ENCODE data around the gene EML5. TPM values are rescaled to one million over a fixed set of nuclear protein-coding genes. Genes with fewer than 3 reads are reported as not detected.

Gene EML5
- total and polyA plus RNA-seq, 2 of the 13 experiments (the other 11 are each of a cell fraction or from before 2014, with no cell fraction given), result 0.11 TPM; not detected in 1

DNA sequence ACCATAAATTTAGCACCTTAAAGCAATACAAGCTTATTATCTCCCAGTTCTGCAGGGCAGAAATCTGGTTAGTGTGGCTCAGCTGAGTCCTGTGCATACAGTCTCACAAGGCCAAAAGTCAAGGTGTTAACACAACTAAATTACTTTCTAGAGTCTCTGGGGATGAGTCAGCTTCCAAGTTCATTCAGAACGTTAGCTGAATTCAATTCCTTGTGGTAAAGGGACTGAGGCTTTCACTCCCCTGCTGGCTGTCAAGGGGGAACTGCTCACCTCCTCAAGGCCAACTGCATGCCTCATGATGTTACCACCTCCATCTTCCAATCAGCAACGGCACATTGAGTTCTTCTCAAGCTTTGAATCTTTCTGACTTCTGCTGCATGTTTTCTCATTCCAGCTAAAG, 27.6 kb downstream of the EML5 start (continued):
- TF ChIP-seq, protein P1, sequence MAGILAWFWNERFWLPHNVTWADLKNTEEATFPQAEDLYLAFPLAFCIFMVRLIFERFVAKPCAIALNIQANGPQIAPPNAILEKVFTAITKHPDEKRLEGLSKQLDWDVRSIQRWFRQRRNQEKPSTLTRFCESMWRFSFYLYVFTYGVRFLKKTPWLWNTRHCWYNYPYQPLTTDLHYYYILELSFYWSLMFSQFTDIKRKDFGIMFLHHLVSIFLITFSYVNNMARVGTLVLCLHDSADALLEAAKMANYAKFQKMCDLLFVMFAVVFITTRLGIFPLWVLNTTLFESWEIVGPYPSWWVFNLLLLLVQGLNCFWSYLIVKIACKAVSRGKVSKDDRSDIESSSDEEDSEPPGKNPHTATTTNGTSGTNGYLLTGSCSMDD (CRISPR knock-in tag; IDR thresholded peaks at IDR 0.05), result no peak
- TF ChIP-seq TEAD2 (CRISPR knock-in tag; IDR thresholded peaks at IDR 0.05) (no peak), NPAS2 (CRISPR knock-in tag; IDR thresholded peaks at IDR 0.05; ENCODE audit: borderline replicate concordance) (no peak), SRSF1 (optimal IDR thresholded peaks at IDR 0.05; ENCODE audit: low read depth, low read length) (no peak), ZNF543 (CRISPR knock-in tag; IDR thresholded peaks at IDR 0.05) (no peak), NR2F6 (IDR thresholded peaks at IDR 0.05) (no peak), NR2F6 (CRISPR knock-in tag; IDR thresholded peaks at IDR 0.05) (no peak), KDM5B (CRISPR knock-in tag; IDR thresholded peaks at IDR 0.05; ENCODE audit: borderline replicate concordance) (no peak)
- TF ChIP-seq, protein P2, sequence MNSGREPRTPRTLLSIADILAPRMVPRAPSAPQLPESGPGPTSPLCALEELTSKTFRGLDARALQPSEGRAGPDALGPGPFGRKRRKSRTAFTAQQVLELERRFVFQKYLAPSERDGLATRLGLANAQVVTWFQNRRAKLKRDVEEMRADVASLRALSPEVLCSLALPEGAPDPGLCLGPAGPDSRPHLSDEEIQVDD (CRISPR knock-in tag; IDR thresholded peaks at IDR 0.05; ENCODE audit: borderline replicate concordance), result no peak
- TF ChIP-seq, protein P3, sequence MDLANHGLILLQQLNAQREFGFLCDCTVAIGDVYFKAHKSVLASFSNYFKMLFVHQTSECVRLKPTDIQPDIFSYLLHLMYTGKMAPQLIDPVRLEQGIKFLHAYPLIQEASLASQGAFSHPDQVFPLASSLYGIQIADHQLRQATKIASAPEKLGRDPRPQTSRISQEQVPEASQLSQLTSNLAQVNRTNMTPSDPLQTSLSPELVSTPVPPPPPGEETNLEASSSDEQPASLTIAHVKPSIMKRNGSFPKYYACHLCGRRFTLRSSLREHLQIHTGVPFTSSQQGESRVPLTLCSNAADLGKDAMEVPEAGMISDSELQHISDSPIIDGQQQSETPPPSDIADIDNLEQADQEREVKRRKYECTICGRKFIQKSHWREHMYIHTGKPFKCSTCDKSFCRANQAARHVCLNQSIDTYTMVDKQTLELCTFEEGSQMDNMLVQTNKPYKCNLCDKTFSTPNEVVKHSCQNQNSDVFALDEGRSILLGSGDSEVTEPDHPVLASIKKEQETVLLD (CRISPR knock-in tag; IDR thresholded peaks at IDR 0.05; ENCODE audit: low read depth), result no peak
- TF ChIP-seq, protein P4, sequence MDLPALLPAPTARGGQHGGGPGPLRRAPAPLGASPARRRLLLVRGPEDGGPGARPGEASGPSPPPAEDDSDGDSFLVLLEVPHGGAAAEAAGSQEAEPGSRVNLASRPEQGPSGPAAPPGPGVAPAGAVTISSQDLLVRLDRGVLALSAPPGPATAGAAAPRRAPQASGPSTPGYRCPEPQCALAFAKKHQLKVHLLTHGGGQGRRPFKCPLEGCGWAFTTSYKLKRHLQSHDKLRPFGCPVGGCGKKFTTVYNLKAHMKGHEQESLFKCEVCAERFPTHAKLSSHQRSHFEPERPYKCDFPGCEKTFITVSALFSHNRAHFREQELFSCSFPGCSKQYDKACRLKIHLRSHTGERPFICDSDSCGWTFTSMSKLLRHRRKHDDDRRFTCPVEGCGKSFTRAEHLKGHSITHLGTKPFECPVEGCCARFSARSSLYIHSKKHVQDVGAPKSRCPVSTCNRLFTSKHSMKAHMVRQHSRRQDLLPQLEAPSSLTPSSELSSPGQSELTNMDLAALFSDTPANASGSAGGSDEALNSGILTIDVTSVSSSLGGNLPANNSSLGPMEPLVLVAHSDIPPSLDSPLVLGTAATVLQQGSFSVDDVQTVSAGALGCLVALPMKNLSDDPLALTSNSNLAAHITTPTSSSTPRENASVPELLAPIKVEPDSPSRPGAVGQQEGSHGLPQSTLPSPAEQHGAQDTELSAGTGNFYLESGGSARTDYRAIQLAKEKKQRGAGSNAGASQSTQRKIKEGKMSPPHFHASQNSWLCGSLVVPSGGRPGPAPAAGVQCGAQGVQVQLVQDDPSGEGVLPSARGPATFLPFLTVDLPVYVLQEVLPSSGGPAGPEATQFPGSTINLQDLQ (CRISPR knock-in tag; IDR thresholded peaks at IDR 0.05), result no peak
- TF ChIP-seq, protein P5, sequence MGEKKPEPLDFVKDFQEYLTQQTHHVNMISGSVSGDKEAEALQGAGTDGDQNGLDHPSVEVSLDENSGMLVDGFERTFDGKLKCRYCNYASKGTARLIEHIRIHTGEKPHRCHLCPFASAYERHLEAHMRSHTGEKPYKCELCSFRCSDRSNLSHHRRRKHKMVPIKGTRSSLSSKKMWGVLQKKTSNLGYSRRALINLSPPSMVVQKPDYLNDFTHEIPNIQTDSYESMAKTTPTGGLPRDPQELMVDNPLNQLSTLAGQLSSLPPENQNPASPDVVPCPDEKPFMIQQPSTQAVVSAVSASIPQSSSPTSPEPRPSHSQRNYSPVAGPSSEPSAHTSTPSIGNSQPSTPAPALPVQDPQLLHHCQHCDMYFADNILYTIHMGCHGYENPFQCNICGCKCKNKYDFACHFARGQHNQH (CRISPR knock-in tag; IDR thresholded peaks at IDR 0.05), result no peak
